ENCODE measurements around the gene AIFM3.

- no peak for TF ChIP-seq CTCF (conservative IDR thresholded peaks at IDR 0.05 in 1 of 2, IDR thresholded peaks at IDR 0.05 in 1 of 2; ENCODE audit: extremely low read depth in 1 of 2, insufficient read depth in 1 of 2, low read depth in 1 of 2, low read length in 2 of 2)
- TF ChIP-seq EZH2 (IDR thresholded peaks at IDR 0.05; ENCODE audit: borderline replicate concordance, low read length), result no peak
These were observed 1.8 kb upstream of the AIFM3 start for GRCh38 chr22:20965104-20965887.

All from mammary epithelial cell (primary cell).